Measurements from ENCODE around the gene MSI1.
A peak's percentile ranks its signal among the peaks of the same experiment; 100 is the strongest.
"Not testable (repeated sequence)": the region's sequence is repeated elsewhere in the genome, so short reads cannot be mapped to it uniquely, and the experiment has no call there.

Gene MSI1

GRCh38 chr12:120353556-120354317 is 15.2 kb downstream of the MSI1 start:
- DNase-seq = no peak

- no peak for DNase-seq
Observed at GRCh38 chr12:120353136-120353535, 15.8 kb downstream of the MSI1 start.

- no peak for DNase-seq
Observed at GRCh38 chr12:120352117-120352516, 16.8 kb downstream of the MSI1 start.

GRCh38 chr12:120350576-120351350 is 18.2 kb downstream of the MSI1 start:
- DNase-seq = no peak

GRCh38 chr12:120347766-120348165 is 21.2 kb downstream of the MSI1 start:
- DNase-seq = no peak

GRCh38 chr12:120346681-120347080 is 22.3 kb downstream of the MSI1 start:
- DNase-seq = no peak

- no peak for DNase-seq
Observed at GRCh38 chr12:120346031-120346430, 22.9 kb downstream of the MSI1 start.

GRCh38 chr12:120343692-120344091 is 25.3 kb downstream of the MSI1 start:
- no peak for DNase-seq

GRCh38 chr12:120343039-120343537 is 25.9 kb downstream of the MSI1 start:
- DNase-seq = no peak

GRCh38 chr12:120342175-120343038 is 26.6 kb downstream of the MSI1 start:
- DNase-seq = no peak

- no peak for DNase-seq
Observed at GRCh38 chr12:120339256-120339655, 29.7 kb downstream of the MSI1 start.

GRCh38 chr12:120337730-120338129 is 31.2 kb downstream of the MSI1 start:
- DNase-seq = no peak

- not testable (repeated sequence) for DNase-seq
Observed at GRCh38 chr12:120336392-120336791, 32.6 kb downstream of the MSI1 start.

- peak; percentile 38 for DNase-seq
Observed at GRCh38 chr12:120335447-120335846, 33.5 kb downstream of the MSI1 start.

- no peak for DNase-seq
Observed at GRCh38 chr12:120332523-120332922, 36.4 kb downstream of the MSI1 start.

GRCh38 chr12:120332041-120332440 is 36.9 kb downstream of the MSI1 start:
- DNase-seq = no peak

- no peak for DNase-seq
Observed at GRCh38 chr12:120331390-120331789, 37.6 kb downstream of the MSI1 start.

- DNase-seq = no peak
Observed at GRCh38 chr12:120328228-120328627, 40.7 kb downstream of the MSI1 start.

GRCh38 chr12:120327593-120327992 is 41.4 kb downstream of the MSI1 start, which contains the start of gene PLA2G1B:
TSS of gene PLA2G1B (minus strand) at chr12:120327779. CDS start at chr12:120327753, 26 bp downstream.
- DNase-seq = no peak

- no peak for DNase-seq
Observed at GRCh38 chr12:120324841-120325417, 44.0 kb downstream of the MSI1 start.

GRCh38 chr12:120323772-120324171 is 45.2 kb downstream of the MSI1 start:
- no peak for DNase-seq

GRCh38 chr12:120321382-120322202 is 47.4 kb downstream of the MSI1 start:
- DNase-seq = no peak

All from activated CD4-positive, alpha-beta T cell treated with anti-CD3 and anti-CD28 coated beads, Interleukin-2, amount 50 U/mL, for 16 hours (primary cell).